SK-N-SH (cell line): ENCODE results near the gene TPMT. TPM values are rescaled to one million over a fixed set of nuclear protein-coding genes. Genes with fewer than 3 reads are reported as not detected.

Source experiments
- CTCF ChIA-PET: fragments of 300-600, 350-600 bp; formaldehyde crosslinking; extraction: SDS; loops from one replicate; lab custom pipeline; 2021; lab: Yijun Ruan, JAX
- POLR2A ChIA-PET: fragments of 350-600 bp; sonication (Branson Sonifier 250); formaldehyde crosslinking; extraction: SDS; loops from one replicate; lab custom pipeline; 2020; ENCODE audit warnings: antibody characterized with exemption, inconsistent platforms; lab: Yijun Ruan, JAX
- DNase-seq: peaks from one replicate; pipeline ENCODE4 v3.0.0; 2012
- H2AFZ ChIP-seq: fragments of 200-600 bp; sonication (generic); 2 replicates; pipeline ENCODE4 v1.8.1; 2016; ENCODE audit warnings: antibody characterized with exemption, mild to moderate bottlenecking, low read depth
- H3F3A ChIP-seq: fragments of 200-600 bp; sonication (generic); replicated peaks from 2 replicates; pipeline ENCODE3; 2016; ENCODE audit warnings: antibody characterized with exemption, mild to moderate bottlenecking; ENCODE audit not compliant: insufficient read depth
- H3K27ac ChIP-seq, 2 experiments: fragments of 200-500 bp in 1 of 2; fragments of 200-600 bp in 1 of 2; sonication (Bioruptor generic) in 1 of 2; sonication (generic), shearing (Covaris generic) in 1 of 2; 2 replicates each; pipeline versions ENCODE4 v1.5.1 to v1.6.1; 2014 to 2016; ENCODE audit warnings: low read depth in 2 of 2, inconsistent platforms in 1 of 2, low read length in 1 of 2, mild to moderate bottlenecking in 1 of 2, mixed read lengths in 1 of 2
- H3K27me3 ChIP-seq: fragments of 200-600 bp; sonication (generic), shearing (Covaris generic); 2 replicates; pipeline ENCODE4 v1.6.1; 2016; ENCODE audit warnings: mixed run types; ENCODE audit not compliant: insufficient read depth
- H3K36me3 ChIP-seq, 2 experiments: fragments of 200-500 bp in 1 of 2; fragments of 200-600 bp in 1 of 2; sonication (Bioruptor generic) in 1 of 2; sonication (generic) in 1 of 2; replicated peaks in 1 of 2; 2 replicates each; pipeline versions ENCODE3 to v1.5.1; 2014 to 2016; ENCODE audit warnings: low read length in 1 of 2, mild to moderate bottlenecking in 1 of 2; ENCODE audit not compliant: insufficient read depth in 2 of 2, control insufficient read depth in 1 of 2
- H3K4me1 ChIP-seq, 2 experiments: fragments of 200-500 bp in 1 of 2; fragments of 200-600 bp in 1 of 2; sonication (Bioruptor generic) in 1 of 2; sonication (generic), shearing (Covaris generic) in 1 of 2; 2 replicates each; pipeline versions ENCODE4 v1.5.1 to v1.6.1; 2014 to 2016; ENCODE audit warnings: low read depth in 1 of 2, low read length in 1 of 2, mixed run types in 1 of 2; ENCODE audit not compliant: insufficient read depth in 2 of 2, control insufficient read depth in 1 of 2
- H3K4me2 ChIP-seq: fragments of 200-600 bp; sonication (generic), shearing (Covaris generic); 2 replicates; pipeline ENCODE4 v1.6.1; 2017; ENCODE audit warnings: mixed run types
- H3K4me3 ChIP-seq, 2 experiments: fragments of 200-500 bp in 1 of 2; fragments of 200-600 bp in 1 of 2; sonication (Bioruptor generic) in 1 of 2; sonication (generic), shearing (Covaris generic) in 1 of 2; 2 replicates each; pipeline versions ENCODE4 v1.5.1 to v1.8.1; 2014 to 2016; ENCODE audit warnings: low read depth in 2 of 2, inconsistent platforms in 1 of 2, low read length in 1 of 2, mild to moderate bottlenecking in 1 of 2, mixed read lengths in 1 of 2, moderate library complexity in 1 of 2
- H3K79me2 ChIP-seq: fragments of 200-600 bp; sonication (generic); 2 replicates; pipeline ENCODE4 v1.8.1; 2017; ENCODE audit warnings: mild to moderate bottlenecking; ENCODE audit not compliant: insufficient read depth
- H3K9ac ChIP-seq: fragments of 200-600 bp; sonication (generic); 2 replicates; pipeline ENCODE4 v1.6.1; 2017; ENCODE audit warnings: mixed run types
- H3K9me2 ChIP-seq: fragments of 200-600 bp; sonication (generic); 2 replicates; pipeline ENCODE4 v1.6.1; 2017; ENCODE audit warnings: mixed run types
- H3K9me3 ChIP-seq: fragments of 200-600 bp; sonication (generic); 2 replicates; pipeline ENCODE4 v1.6.1; 2017; ENCODE audit warnings: mixed run types, mild to moderate bottlenecking, moderate library complexity
- H4K20me1 ChIP-seq: fragments of 200-600 bp; sonication (generic); 2 replicates; pipeline ENCODE4 v1.6.1; 2017; ENCODE audit warnings: mild to moderate bottlenecking, mixed run types; ENCODE audit not compliant: insufficient read depth
- CHD2 ChIP-seq: fragments of 150-350 bp; IDR thresholded peaks from 2 replicates; pipeline ENCODE4 v1.6.1; 2018; ENCODE audit warnings: low read length; ENCODE audit not compliant: partially characterized antibody
- EP300 ChIP-seq, 2 experiments: IDR thresholded peaks; 2 replicates each; pipeline versions ENCODE4 v1.4.0 to v1.6.1; 2012; ENCODE audit warnings: borderline replicate concordance in 1 of 2, low read depth in 1 of 2, low read length in 1 of 2
- EZH2phosphoT487 ChIP-seq: fragments of 200-600 bp; sonication (generic); IDR thresholded peaks from 2 replicates; pipeline ENCODE4 v1.6.1; 2017; ENCODE audit warnings: low read depth, mixed run types, mild to moderate bottlenecking, antibody characterized with exemption, moderate library complexity, borderline replicate concordance
- FOSL2 ChIP-seq: IDR thresholded peaks from 2 replicates; pipeline ENCODE4 v1.4.0; 2012; ENCODE audit warnings: low read depth, mild to moderate bottlenecking, moderate library complexity, borderline replicate concordance
- GATA2 ChIP-seq: sonication (generic); formaldehyde crosslinking; IDR thresholded peaks from 2 replicates; pipeline ENCODE4 v1.5.0; 2020; ENCODE audit warnings: mild to moderate bottlenecking, missing genetic modification reagents
- MEF2A ChIP-seq: IDR thresholded peaks from 2 replicates; pipeline ENCODE4 v1.4.0; 2012; ENCODE audit warnings: low read depth, borderline replicate concordance
- MXI1 ChIP-seq: IDR thresholded peaks from 2 replicates; pipeline ENCODE4 v1.6.1; 2012; ENCODE audit warnings: mild to moderate bottlenecking, low read depth, low read length, improper control_type of control experiment
- NRF1 ChIP-seq: IDR thresholded peaks from 2 replicates; pipeline ENCODE4 v1.6.1; 2012; ENCODE audit warnings: low read depth, mild to moderate bottlenecking, low read length
- POLR2AphosphoS5 ChIP-seq: IDR thresholded peaks from 2 replicates; pipeline ENCODE4 v1.6.1; 2012; ENCODE audit warnings: low read depth, low read length
- RAD21 ChIP-seq: IDR thresholded peaks from 2 replicates; pipeline ENCODE4 v1.6.1; 2012; ENCODE audit warnings: mild to moderate bottlenecking, low read length
- RCOR1 ChIP-seq: fragments of 150-350 bp; IDR thresholded peaks from 2 replicates; pipeline ENCODE4 v1.6.1; 2017; ENCODE audit warnings: antibody characterized with exemption, low read length
- RXRA ChIP-seq: IDR thresholded peaks from 2 replicates; pipeline ENCODE4 v1.4.0; 2012; ENCODE audit warnings: low read depth, mild to moderate bottlenecking, borderline replicate concordance
- TCF12 ChIP-seq: IDR thresholded peaks from 2 replicates; pipeline ENCODE4 v1.4.0; 2012
- TEAD4 ChIP-seq: IDR thresholded peaks from 2 replicates; pipeline ENCODE4 v1.4.0; 2012; ENCODE audit warnings: mild to moderate bottlenecking, borderline replicate concordance; ENCODE audit not compliant: insufficient read depth
- WGBS: methylation state at CpG from one replicate; pipeline ENCODE4 v1.1.6; 2017; ENCODE audit warnings: low lambda C conversion rate; 5-methylcytosine and 5-hydroxymethylcytosine counted together
- polyA plus RNA-seq, 3 experiments: library from polyadenylated mRNA; depleted of rRNA; stranded (reverse); fragments of >200 nt; gene quantifications; 2 replicates each; pipeline ENCODE4 v1.2.3, GENCODE V29; 2012
- TF ChIP-seq, protein P1 (sequence below): IDR thresholded peaks from 2 replicates; pipeline ENCODE4 v1.4.0; 2012; ENCODE audit warnings: low read depth, borderline replicate concordance
- TF ChIP-seq, protein P2 (sequence below): IDR thresholded peaks from 2 replicates; pipeline ENCODE4; 2012
- TF ChIP-seq, protein P3 (sequence below): fragments of 200-600 bp; sonication (generic); IDR thresholded peaks from 2 replicates; pipeline ENCODE4 v1.6.1; 2017; ENCODE audit warnings: antibody characterized with exemption, mild to moderate bottlenecking, moderate library complexity
- TF ChIP-seq, protein P4 (sequence below): IDR thresholded peaks from 2 replicates; pipeline ENCODE4 v1.4.0; 2012; ENCODE audit warnings: low read depth

TPMT gene
- polyA plus RNA-seq, 1 of the 3 experiments (the other 2 are of a cell fraction), result 8.1 TPM

DNA sequence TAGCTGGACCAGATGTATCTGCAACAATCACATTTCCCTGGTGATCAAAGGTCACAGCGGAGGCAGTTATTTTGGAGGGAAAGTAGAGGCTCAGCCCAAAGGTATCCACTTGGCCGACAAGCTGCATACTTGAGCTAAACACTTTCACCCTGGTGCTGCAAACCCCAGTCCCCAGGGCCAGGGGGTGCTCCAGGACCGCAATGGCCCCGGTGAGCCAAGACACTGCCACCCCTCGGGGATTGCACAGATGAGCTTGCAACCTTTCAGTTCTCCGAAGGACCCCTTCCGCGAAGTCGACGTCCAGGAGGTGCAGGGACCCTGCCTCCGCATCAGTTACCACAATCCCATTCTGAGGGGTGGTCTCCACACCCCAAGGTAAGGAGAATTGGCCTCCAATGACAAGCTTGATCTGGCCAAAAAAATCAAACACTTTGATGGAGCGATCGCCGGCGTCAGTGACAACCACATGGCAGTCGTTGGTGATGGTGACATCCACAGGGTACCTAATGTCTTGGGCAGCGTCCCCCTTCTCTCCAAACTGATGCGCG is 33.2 kb downstream of the TPMT start:
- POLR2A ChIA-PET, result no interaction called here
- Histone ChIP-seq H3K36me3 (no peaks in the 10 kb centered on the region), H3K9me3 (no peaks in the 10 kb centered on the region), H4K20me1 (no peaks in the 10 kb centered on the region), H3K9ac (no peak overlapping the region), H3K4me3 (no peak overlapping the region), H3K79me2 (no peaks in the 10 kb centered on the region), H3K4me2 (no peak overlapping the region), H3K4me1 (peaks cover 0 to 5% of the 10 kb centered on the region in 2 experiments; a peak in 1 of 4 replicates), H3K9me2 (no peaks in the 10 kb centered on the region), H3K27me3 (no peaks in the 10 kb centered on the region), H3K27ac (no peak overlapping the region)
- no peak for DNase-seq
- whole genome bisulfite sequencing, result 98% methylated on average over 13 of the region's 19 CpGs
- TF ChIP-seq RCOR1, result no peak
- no peak for TF ChIP-seq RAD21
- TF ChIP-seq, protein P1, sequence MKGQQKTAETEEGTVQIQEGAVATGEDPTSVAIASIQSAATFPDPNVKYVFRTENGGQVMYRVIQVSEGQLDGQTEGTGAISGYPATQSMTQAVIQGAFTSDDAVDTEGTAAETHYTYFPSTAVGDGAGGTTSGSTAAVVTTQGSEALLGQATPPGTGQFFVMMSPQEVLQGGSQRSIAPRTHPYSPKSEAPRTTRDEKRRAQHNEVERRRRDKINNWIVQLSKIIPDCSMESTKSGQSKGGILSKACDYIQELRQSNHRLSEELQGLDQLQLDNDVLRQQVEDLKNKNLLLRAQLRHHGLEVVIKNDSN, result no peak
- no peak for TF ChIP-seq NRF1
- TF ChIP-seq MEF2A, result no peak
- TF ChIP-seq, protein P2, sequence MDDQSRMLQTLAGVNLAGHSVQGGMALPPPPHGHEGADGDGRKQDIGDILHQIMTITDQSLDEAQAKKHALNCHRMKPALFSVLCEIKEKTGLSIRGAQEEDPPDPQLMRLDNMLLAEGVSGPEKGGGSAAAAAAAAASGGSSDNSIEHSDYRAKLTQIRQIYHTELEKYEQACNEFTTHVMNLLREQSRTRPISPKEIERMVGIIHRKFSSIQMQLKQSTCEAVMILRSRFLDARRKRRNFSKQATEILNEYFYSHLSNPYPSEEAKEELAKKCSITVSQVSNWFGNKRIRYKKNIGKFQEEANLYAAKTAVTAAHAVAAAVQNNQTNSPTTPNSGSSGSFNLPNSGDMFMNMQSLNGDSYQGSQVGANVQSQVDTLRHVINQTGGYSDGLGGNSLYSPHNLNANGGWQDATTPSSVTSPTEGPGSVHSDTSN, result no peak
- TF ChIP-seq RXRA, result no peak
- TF ChIP-seq FOSL2, result no peak
- TF ChIP-seq GATA2 (CRISPR knock-in tag), result no peak
- TF ChIP-seq TCF12, result no peak
- TF ChIP-seq EZH2phosphoT487, result no peak
- no peak for TF ChIP-seq POLR2AphosphoS5
- TF ChIP-seq, protein P3, sequence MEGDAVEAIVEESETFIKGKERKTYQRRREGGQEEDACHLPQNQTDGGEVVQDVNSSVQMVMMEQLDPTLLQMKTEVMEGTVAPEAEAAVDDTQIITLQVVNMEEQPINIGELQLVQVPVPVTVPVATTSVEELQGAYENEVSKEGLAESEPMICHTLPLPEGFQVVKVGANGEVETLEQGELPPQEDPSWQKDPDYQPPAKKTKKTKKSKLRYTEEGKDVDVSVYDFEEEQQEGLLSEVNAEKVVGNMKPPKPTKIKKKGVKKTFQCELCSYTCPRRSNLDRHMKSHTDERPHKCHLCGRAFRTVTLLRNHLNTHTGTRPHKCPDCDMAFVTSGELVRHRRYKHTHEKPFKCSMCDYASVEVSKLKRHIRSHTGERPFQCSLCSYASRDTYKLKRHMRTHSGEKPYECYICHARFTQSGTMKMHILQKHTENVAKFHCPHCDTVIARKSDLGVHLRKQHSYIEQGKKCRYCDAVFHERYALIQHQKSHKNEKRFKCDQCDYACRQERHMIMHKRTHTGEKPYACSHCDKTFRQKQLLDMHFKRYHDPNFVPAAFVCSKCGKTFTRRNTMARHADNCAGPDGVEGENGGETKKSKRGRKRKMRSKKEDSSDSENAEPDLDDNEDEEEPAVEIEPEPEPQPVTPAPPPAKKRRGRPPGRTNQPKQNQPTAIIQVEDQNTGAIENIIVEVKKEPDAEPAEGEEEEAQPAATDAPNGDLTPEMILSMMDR, result no peak
- no peak for TF ChIP-seq EP300 (IDR thresholded peaks at IDR 0.05; ENCODE audit: borderline replicate concordance in 1 of 2, low read depth in 1 of 2, low read length in 1 of 2)
- TF ChIP-seq, protein P4, sequence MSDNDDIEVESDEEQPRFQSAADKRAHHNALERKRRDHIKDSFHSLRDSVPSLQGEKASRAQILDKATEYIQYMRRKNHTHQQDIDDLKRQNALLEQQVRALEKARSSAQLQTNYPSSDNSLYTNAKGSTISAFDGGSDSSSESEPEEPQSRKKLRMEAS, result no peak
- no peak for TF ChIP-seq TEAD4
- TF ChIP-seq CHD2, result no peak
- TF ChIP-seq MXI1, result no peak
- TF ChIP-seq, all 33 proteins: peak for 0
- no peaks in the 10 kb centered on the region for H3F3A ChIP-seq
- CTCF ChIA-PET, result interaction anchor here (0.6 to 1.6 kb wide), 9 partner anchors 11 to 538 kb away, joined by 3 to 8 read pairs (median 3); no protein-coding TSS in a partner anchor
- H2AFZ ChIP-seq, result no peak overlapping the region
